Suprapubic skin (tissue), 4 donors: ENCODE results near the gene SEZ6L. TPM values are rescaled to one million over a fixed set of nuclear protein-coding genes. Genes with fewer than 3 reads are reported as not detected.

Experiments used
- DNase-seq, 2 donors: peaks; one replicate each; pipeline ENCODE4 v3.0.0-alpha.2; 2019; ENCODE audit warnings: low spot score in 2 of 2
- H3K27ac ChIP-seq: fragments of 200-600 bp; sonication (generic); one replicate; pipeline ENCODE4 v1.5.1; 2019
- H3K27me3 ChIP-seq: fragments of 200-600 bp; sonication (generic); one replicate; pipeline ENCODE4 v1.5.1; 2019
- H3K36me3 ChIP-seq: fragments of 200-600 bp; sonication (generic); one replicate; pipeline ENCODE4 v1.5.1; 2019
- H3K4me1 ChIP-seq: fragments of 200-600 bp; sonication (generic); one replicate; pipeline ENCODE4 v1.5.1; 2019
- H3K4me3 ChIP-seq: fragments of 200-600 bp; sonication (generic); one replicate; pipeline ENCODE4 v1.5.1; 2019; ENCODE audit warnings: mild to moderate bottlenecking
- H3K9me3 ChIP-seq: fragments of 200-600 bp; sonication (generic); one replicate; pipeline ENCODE4 v1.5.1; 2019
- EP300 ChIP-seq: sonication (generic); formaldehyde crosslinking; IDR thresholded peaks from one replicate; pipeline ENCODE4 v1.6.1; 2017; ENCODE audit warnings: antibody characterized with exemption
- POLR2A ChIP-seq, 2 donors: fragments of 450-650 bp; IDR thresholded peaks; one replicate each; pipeline ENCODE4 v1.6.1; 2017; ENCODE audit warnings: antibody characterized with exemption in 2 of 2, mild to moderate bottlenecking in 2 of 2, moderate library complexity in 2 of 2
- POLR2AphosphoS5 ChIP-seq, 3 donors: sonication (generic); formaldehyde crosslinking; IDR thresholded peaks; one replicate each; pipeline ENCODE4 v1.6.1; 2017; ENCODE audit warnings: antibody characterized with exemption in 3 of 3
- WGBS: methylation state at CpG from one replicate; pipeline ENCODE4 v1.1.5; 2018; 5-methylcytosine and 5-hydroxymethylcytosine counted together
- total RNA-seq, 4 donors: library from RNA; depleted of rRNA; stranded (reverse); fragments of >200 nt; gene quantifications; one replicate each; pipeline ENCODE4 v1.1.0, GENCODE V29; 2016
- TF ChIP-seq, protein P1 (sequence below), 2 donors: fragments of 200-600 bp in 1 of 2; fragments of 450-650 bp in 1 of 2; sonication (generic) in 1 of 2; IDR thresholded peaks; one replicate each; pipeline ENCODE4 v1.5.1; 2016 to 2019; ENCODE audit warnings: antibody characterized with exemption in 2 of 2, mild to moderate bottlenecking in 1 of 2, moderate library complexity in 1 of 2

SEZ6L gene
- total RNA-seq, 4 donors from 2014 or later = 0.24 to 2.2 (median 0.89) TPM

DNA sequence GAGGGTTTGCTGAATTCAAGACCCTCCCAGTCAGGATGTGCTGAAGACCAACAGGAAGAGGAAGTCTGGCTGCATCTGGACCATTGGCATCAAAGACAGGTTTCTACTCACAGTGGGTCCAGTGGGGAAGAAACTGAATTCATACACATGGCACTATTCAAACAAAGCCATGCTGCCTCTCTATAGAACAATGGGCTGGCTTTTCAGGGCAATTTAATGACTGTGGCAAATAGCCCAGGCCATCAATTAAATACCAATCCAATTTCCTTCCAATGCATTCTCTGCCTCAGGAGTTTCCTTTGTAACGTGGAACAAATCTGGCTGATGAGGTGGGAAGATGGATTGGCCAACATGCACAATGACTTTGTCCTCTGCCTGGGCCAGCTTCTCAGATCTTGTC is 98.6 kb downstream of the SEZ6L start:
- peaks cover 28% of the 10 kb centered on the region for H3K27me3 ChIP-seq
- no peak overlapping the region for H3K4me3 ChIP-seq
- H3K4me1 ChIP-seq = no peaks in the 10 kb centered on the region
- H3K9me3 ChIP-seq = no peaks in the 10 kb centered on the region
- DNase-seq = no peak
- no peaks in the 10 kb centered on the region for H3K36me3 ChIP-seq
- 21% methylated on average over 1 of the region's 1 CpG for WGBS
- no peak for TF ChIP-seq EP300
- no peak for TF ChIP-seq POLR2A (IDR thresholded peaks at IDR 0.05)
- TF ChIP-seq POLR2AphosphoS5 (IDR thresholded peaks at IDR 0.05) = no peak
- TF ChIP-seq, protein P1, sequence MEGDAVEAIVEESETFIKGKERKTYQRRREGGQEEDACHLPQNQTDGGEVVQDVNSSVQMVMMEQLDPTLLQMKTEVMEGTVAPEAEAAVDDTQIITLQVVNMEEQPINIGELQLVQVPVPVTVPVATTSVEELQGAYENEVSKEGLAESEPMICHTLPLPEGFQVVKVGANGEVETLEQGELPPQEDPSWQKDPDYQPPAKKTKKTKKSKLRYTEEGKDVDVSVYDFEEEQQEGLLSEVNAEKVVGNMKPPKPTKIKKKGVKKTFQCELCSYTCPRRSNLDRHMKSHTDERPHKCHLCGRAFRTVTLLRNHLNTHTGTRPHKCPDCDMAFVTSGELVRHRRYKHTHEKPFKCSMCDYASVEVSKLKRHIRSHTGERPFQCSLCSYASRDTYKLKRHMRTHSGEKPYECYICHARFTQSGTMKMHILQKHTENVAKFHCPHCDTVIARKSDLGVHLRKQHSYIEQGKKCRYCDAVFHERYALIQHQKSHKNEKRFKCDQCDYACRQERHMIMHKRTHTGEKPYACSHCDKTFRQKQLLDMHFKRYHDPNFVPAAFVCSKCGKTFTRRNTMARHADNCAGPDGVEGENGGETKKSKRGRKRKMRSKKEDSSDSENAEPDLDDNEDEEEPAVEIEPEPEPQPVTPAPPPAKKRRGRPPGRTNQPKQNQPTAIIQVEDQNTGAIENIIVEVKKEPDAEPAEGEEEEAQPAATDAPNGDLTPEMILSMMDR (IDR thresholded peaks at IDR 0.05) = no peak
- H3K27ac ChIP-seq = no peak overlapping the region

DNA sequence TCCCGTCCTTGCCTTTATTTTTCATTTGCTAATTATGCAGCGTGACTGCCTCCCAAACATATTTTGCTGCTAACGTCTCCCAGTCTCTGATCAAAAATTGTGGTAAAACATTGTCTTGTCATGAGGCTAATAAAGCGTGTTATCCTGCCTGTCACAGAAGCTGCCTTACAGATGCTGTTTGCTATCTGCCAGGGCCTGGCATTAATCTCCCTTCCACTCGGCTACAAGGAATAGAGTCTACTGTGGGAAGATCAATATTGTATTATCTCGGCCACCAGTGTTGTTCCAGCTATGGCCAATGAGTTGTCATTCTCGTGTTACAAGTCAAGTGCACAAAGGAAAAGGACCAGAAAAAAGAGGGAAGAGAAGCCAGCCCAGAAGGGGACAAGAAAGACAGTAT is 100.3 kb downstream of the SEZ6L start:
- H3K4me1 ChIP-seq = no peaks in the 10 kb centered on the region
- no peak for TF ChIP-seq EP300
- H3K9me3 ChIP-seq = no peaks in the 10 kb centered on the region
- H3K27ac ChIP-seq = no peak overlapping the region
- peaks cover 30% of the 10 kb centered on the region for H3K27me3 ChIP-seq
- 56% methylated on average over 7 of the region's 7 CpGs for WGBS
- no peaks in the 10 kb centered on the region for H3K36me3 ChIP-seq
- DNase-seq = no peak
- H3K4me3 ChIP-seq = no peak overlapping the region

DNA sequence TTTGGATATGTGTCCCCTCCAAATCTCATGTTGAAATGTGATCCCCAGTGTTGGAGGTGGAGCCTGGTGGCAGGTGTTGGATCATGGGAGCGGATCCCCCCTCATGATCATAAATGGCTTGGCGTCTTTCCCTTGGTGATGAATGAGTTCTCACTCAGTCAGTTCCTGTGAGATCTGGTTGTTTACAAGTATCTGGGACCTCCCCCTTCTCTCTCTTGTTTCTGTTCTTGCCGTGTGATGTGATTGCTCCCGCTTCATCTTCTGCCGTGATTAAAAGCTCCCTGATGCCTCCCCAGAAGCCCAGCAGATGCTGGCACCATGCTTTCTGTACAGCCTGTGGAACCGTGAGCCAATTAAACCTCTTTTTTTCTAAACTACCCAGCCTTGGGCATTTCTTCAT is 102.2 kb downstream of the SEZ6L start:
- Histone ChIP-seq H3K4me1 (no peaks in the 10 kb centered on the region), H3K9me3 (no peaks in the 10 kb centered on the region), H3K27ac (no peak overlapping the region), H3K4me3 (no peak overlapping the region), H3K36me3 (no peaks in the 10 kb centered on the region), H3K27me3 (peaks cover 27% of the 10 kb centered on the region)
- DNase-seq = no peak
- WGBS = 50% methylated on average over 6 of the region's 6 CpGs
- TF ChIP-seq POLR2A (IDR thresholded peaks at IDR 0.05) (no peak), POLR2AphosphoS5 (IDR thresholded peaks at IDR 0.05) (no peak), EP300 (no peak)
- TF ChIP-seq, protein P1 (IDR thresholded peaks at IDR 0.05) = no peak

DNA sequence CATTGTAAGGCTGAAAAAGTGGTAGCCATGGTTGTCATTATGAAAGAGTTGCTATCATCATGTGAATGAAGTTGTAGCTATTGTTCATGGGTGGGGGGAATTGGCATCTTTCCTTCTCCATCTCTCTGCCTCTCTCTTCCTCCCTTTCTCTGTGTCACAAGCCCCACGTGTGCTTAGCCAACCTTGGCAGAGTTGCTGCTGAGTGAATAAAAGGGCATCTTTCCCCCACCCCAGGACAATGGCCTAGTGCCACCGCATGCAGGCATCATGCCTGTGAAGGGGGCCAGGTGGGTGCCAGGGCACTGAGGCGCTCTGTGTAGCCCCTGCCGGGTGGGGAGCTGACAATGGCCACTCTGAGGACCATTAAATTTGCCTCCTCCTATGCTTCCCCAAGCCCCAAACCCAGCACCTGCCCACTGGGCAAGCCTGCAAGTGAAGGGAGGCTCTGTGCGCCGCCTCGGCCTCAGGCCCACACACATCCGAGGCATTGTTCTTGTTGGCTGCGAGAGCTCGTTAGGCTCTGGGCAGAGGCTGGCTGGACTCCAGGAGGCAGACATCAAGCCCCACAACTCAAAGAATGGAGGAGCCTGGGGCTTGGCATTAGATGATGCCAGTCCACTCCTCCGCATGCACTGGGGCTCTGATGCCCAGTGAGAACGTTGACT is 103.9 kb downstream of the SEZ6L start:
- TF ChIP-seq POLR2AphosphoS5 (IDR thresholded peaks at IDR 0.05) = no peak
- TF ChIP-seq POLR2A (IDR thresholded peaks at IDR 0.05) = no peak
- TF ChIP-seq, protein P1 (IDR thresholded peaks at IDR 0.05) = no peak
- Histone ChIP-seq H3K4me3 (no peak overlapping the region), H3K36me3 (no peaks in the 10 kb centered on the region), H3K27me3 (peaks cover 31% of the 10 kb centered on the region), H3K4me1 (no peaks in the 10 kb centered on the region), H3K27ac (no peak overlapping the region), H3K9me3 (no peaks in the 10 kb centered on the region)
- 68% methylated on average over 3 of the region's 12 CpGs for WGBS
- no peak for DNase-seq

DNA sequence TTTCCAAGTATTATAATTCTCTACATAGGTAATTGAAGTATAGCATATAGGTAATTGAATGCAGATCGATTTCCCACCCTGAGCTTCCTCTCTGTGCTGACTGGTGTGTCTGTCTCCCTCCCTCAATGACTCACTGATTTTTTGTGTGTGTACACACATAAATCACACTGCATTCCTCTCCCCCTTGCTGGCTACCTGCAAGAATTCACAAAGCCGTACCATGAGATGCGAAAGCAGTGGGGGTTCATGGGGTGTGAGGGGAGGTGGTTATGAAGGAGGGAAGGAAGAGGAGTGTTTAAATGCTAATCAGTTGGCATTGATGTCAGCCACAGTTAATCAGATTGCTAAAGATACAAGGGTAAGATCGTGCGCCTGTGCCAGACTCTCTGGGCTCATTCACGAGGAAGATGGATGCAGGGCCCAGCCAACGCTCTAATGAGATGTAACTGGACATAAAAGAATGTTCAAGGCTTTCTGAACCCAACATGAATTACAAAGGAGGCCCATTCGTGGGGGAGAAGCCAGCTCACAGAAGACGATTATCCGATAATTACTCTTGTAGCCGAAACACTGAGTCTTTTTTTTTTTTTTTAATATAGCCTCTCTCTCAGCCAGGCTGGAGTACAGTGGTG is 107.4 kb downstream of the SEZ6L start:
- H3K27me3 ChIP-seq = peaks cover 28% of the 10 kb centered on the region
- no peak for DNase-seq
- no peaks in the 10 kb centered on the region for H3K36me3 ChIP-seq
- 40% methylated on average over 11 of the region's 11 CpGs for WGBS
- H3K9me3 ChIP-seq = no peaks in the 10 kb centered on the region
- H3K4me1 ChIP-seq = no peaks in the 10 kb centered on the region
- no peak overlapping the region for H3K27ac ChIP-seq
- no peak for TF ChIP-seq POLR2AphosphoS5 (IDR thresholded peaks at IDR 0.05)
- TF ChIP-seq, protein P1 (IDR thresholded peaks at IDR 0.05) = no peak
- TF ChIP-seq EP300 = no peak
- TF ChIP-seq POLR2A (IDR thresholded peaks at IDR 0.05) = no peak
- no peak overlapping the region for H3K4me3 ChIP-seq
